ENCODE measurements around the gene PCYOX1L. TPM values are rescaled to one million over a fixed set of nuclear protein-coding genes. Genes with fewer than 3 reads are reported as not detected.
"Not testable (repeated sequence)": the region's sequence is repeated elsewhere in the genome, so short reads cannot be mapped to it uniquely, and the experiment has no call there.

PCYOX1L gene
- total and polyA plus RNA-seq, 2 of the 8 experiments (the other 6 are each of a cell fraction or from before 2014, with no cell fraction given), result 6.8 to 17.2 TPM

DNA sequence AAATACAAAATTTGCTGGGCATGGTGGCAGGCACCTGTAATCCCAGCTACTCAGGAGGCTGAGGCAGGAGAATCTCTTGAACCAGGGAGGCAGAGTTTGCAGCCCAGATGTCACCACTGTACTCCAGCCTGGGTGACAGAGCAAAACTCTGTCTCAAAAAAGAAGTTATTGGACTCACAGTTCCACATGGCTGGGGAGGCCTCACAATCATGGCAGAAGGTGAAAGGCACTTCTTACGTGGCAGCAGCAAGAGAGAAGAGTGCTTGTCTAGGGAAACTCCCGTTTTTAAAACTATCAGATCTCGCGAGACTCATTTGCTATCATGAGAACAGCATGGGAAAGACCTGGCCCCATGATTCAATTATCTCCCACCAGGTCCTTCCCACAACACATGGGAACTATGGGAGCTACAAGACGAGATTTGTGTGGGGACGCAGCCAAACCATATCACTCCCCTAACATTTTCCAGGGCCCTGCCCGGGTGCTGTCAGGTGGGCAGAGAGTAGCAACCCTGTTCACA is 41.0 kb downstream of the PCYOX1L start:
- H3K4me3 ChIP-seq (ENCODE audit: extremely low read depth in 1 of 4, insufficient read depth in 2 of 4, low read depth in 3 of 4, low read length in 4 of 4), result not testable (repeated sequence)
- CTCF ChIA-PET (ENCODE audit: partially characterized antibody), result interaction anchor here (0.8 to 3.6 kb wide), 11 partner anchors 8 to 220 kb away, joined by 3 to 16 read pairs (median 5); no protein-coding TSS in a partner anchor

More for the DNA sequence above, 41.0 kb downstream of the PCYOX1L start:
- not testable (repeated sequence) for H3K79me1 ChIP-seq (ENCODE audit: low read depth, low read length); H3K27ac ChIP-seq (ENCODE audit: low read depth, low read length); H2AK5ac ChIP-seq (ENCODE audit: low read depth, low read length); H3K4me2 ChIP-seq (ENCODE audit: insufficient read depth in 1 of 2, low read depth in 2 of 2, low read length in 2 of 2); H2AFZ ChIP-seq (ENCODE audit: low read length); FAIRE-seq; H3K79me2 ChIP-seq (ENCODE audit: control insufficient read depth in 1 of 2, insufficient read depth in 2 of 2, low read length in 2 of 2); H3K23me2 ChIP-seq (ENCODE audit: low read depth, low read length); H3K9me3 ChIP-seq (ENCODE audit: insufficient read depth in 2 of 2, low read depth in 1 of 2, low read length in 1 of 2); H2BK20ac ChIP-seq (ENCODE audit: low read length); H4K20me1 ChIP-seq (replicated peaks in 1 of 2; ENCODE audit: control insufficient read depth in 1 of 2, insufficient read depth in 2 of 2, low read length in 2 of 2); H2BK12ac ChIP-seq (ENCODE audit: low read depth, low read length); H4K5ac ChIP-seq (ENCODE audit: insufficient read length, low read depth, low read length); H3K56ac ChIP-seq (replicated peaks; ENCODE audit: insufficient read length, low read depth, low read length); H3K18ac ChIP-seq (ENCODE audit: extremely low read depth, low read length); H2BK15ac ChIP-seq (ENCODE audit: low read length); H3K9ac ChIP-seq (replicated peaks in 1 of 4; ENCODE audit: extremely low read depth in 1 of 4, low read depth in 3 of 4, low read length in 3 of 4); H3K4ac ChIP-seq (replicated peaks; ENCODE audit: insufficient read length, low read depth, low read length); H2BK120ac ChIP-seq (replicated peaks; ENCODE audit: low read depth, low read length); H3K14ac ChIP-seq (ENCODE audit: insufficient read length); H3K4me1 ChIP-seq (replicated peaks in 1 of 4; ENCODE audit: control insufficient read depth in 3 of 4, insufficient read depth in 4 of 4, low read length in 3 of 4); H2BK5ac ChIP-seq (ENCODE audit: low read depth, low read length); H3K23ac ChIP-seq (ENCODE audit: insufficient read length); H3K27me3 ChIP-seq (replicated peaks in 1 of 4; ENCODE audit: control insufficient read depth in 3 of 4, extremely low read depth in 1 of 4, insufficient read depth in 3 of 4, low read length in 3 of 4); DNase-seq (ENCODE audit: low read depth in 1 of 2, low spot score in 2 of 2); H3K36me3 ChIP-seq (ENCODE audit: control insufficient read depth in 2 of 4, insufficient read depth in 4 of 4, low read length in 3 of 4); H4K8ac ChIP-seq (ENCODE audit: extremely low read depth, insufficient read depth, low read length); H4K91ac ChIP-seq (replicated peaks; ENCODE audit: insufficient read length, low read length)
- POLR2A ChIA-PET (ENCODE audit: partially characterized antibody), result interaction anchor here (0.9 kb wide), 1 partner anchor 13 kb away, joined by 3 read pairs; no protein-coding TSS in a partner anchor
- 75% methylated on average over 7 of the region's 7 CpGs; no CpG with 5 or more reads in 1 of the 2 experiments for WGBS, 2 experiments (ENCODE audit: extremely low coverage in 1 of 2, insufficient coverage in 1 of 2, insufficient read length in 1 of 2, insufficient replicate concordance in 2 of 2, low coverage in 1 of 2, low lambda C conversion rate in 2 of 2, missing lambda C conversion rate in 1 of 2)
